Ureter (tissue), 1 donor: ENCODE data around the gene LRRC1. TPM values are rescaled to one million over a fixed set of nuclear protein-coding genes. Genes with fewer than 3 reads are reported as not detected.
"Not testable (repeated sequence)": the region's sequence is repeated elsewhere in the genome, so short reads cannot be mapped to it uniquely, and the experiment has no call there.

Experiments used
- DNase-seq: peaks from one replicate; pipeline ENCODE4 v3.0.0-alpha.2; 2020; ENCODE audit warnings: low spot score
- total RNA-seq: library from RNA; stranded (reverse); gene quantifications from one replicate; pipeline ENCODE4 v1.2.4, GENCODE V29; 2023
- donor health status: DM: yes; HTN: yes; CAD: no.

The LRRC1 gene
- total RNA-seq, 1 donor from 2014 or later = 46.9 TPM

DNA sequence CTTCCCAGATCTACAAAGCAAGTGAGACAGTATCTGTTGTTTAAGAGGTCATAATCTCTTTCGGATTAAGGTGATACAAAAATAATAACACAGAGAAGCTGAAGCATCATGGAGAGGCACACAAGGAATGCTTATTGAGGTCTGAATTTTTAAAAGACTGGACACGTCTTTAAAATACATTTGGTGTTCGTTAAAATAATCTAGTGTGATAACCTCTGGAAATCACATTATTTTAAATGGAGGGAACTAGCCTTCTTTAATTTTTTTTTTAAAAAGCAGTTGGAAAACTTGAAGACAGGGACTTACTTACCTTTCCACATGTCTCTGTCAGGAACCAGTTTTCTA lies 1.9 kb upstream of the LRRC1 start:
- no peak for DNase-seq

DNA sequence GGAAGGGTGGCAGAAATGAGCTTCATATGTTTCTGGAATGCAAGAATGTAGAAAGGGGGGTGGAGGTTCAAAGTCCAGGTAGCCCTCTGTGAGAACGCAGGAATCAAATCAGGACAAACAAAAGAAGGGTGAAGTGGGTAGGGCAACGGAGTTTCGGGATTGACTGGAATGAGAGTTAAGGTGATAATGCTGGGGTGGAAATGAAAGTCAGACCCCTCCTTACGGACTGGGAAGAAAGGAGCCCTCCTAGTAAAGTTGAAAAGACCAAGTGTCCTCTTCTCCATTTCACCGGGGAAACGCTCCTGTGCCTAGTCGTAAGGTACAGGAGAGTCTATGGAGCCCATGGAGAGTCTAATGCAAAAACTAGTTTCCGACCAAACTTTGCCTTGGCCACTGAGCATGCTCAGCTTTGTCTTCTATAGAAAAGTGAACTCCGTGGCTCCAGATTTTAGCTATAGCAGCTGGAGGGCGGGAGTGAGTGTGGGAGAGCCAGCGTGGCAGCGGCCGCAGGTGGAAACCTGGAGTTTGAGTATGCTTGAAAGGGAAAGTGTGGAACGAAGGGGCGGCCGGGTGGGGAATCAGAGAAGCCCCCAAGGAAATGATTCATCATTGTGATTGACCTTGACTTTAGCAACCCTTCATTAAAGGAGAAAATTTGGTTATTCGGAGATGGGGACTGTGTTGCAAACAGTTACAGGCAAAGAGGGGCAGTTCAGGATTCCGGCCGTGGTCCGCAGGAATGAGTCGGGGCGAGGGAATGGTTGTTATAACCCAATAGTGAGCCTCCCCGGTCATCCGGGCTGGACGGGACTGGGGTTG lies 1.3 kb upstream of the LRRC1 start:
- DNase-seq = peak; percentile 78

DNA sequence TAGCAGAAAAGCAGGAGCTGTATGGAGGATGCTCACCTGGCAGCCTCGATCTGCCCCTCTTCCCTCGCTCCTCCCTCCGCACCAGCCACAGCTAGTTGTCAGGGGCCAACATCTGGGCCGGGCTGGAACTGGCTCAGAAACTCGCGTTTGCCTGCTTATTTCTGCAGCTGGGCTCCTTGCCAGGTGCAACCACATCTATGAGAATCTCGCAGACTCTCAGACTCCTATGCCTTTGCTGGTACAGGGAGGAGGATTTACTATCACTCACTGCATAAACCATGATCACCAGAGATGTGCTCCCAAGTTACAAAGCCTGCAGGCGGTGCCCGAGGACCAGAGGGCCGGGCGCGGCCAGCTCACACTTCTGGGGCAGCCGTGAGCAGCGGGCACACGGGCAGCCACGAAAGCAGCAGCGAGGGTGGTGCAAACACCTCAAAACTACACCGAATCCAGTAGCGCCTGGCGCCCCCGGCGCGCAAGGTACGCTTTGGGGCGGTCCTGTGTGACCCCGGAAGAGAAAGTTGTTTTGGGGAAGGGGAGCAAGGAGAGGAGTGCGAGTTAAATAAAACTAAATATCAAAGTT lies 577 bp upstream of the LRRC1 start:
- peak; percentile 74 for DNase-seq

DNA sequence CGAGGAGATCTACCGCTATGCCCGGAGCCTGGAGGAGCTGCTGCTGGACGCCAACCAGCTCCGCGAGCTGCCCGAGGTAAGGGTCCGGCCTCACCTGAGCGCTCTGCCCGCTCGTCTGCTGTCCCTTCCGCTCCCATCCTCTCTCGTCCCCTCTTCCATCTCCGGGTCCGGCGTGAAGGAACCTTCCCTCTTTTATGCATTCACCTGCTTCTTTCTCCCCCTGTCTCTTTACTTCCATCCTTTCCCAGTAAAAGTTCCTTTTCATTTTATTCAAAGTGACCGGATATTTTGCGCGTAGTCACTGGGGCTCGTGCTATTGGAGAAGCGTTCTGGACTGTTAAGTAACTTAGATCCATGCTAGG lies 516 bp downstream of the LRRC1 start:
- DNase-seq = no peak

DNA sequence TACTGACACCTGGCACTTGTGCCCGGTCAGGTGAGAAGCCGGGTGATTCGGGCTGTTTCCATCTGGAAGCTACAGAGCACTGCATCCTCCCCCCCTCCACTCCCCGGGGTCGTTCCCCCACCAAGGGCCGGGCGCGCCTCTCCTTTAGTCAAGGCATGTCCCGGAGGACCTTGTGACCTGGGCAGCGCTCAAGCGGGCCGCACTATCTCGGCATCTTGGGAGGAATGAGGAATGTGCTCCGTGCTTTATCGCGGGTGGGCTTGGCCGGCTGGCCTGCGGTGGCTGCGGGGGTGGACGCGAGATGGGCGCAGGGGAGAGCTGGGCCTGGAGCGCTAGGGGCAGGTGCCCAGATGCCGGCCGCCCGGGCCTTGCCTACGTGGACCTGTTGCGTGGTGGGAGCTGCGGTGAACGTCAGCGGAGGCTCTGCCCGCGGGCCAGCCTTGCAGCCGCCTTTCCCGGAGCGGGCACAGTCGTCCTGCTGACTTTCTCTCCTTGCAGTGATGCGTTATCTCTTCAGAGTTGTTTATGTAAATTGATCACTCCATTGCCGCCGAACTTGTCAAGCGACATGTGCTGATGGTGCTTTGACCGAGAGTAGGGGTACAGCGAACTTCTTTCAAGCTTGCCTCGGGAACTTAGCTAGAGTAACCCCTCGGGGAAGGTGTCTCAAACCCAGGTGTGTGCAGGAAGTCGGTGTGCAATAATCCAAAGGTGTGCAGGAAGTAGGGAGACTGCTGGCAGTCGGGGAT lies 1.1 kb downstream of the LRRC1 start:
- peak; percentile 50 for DNase-seq

DNA sequence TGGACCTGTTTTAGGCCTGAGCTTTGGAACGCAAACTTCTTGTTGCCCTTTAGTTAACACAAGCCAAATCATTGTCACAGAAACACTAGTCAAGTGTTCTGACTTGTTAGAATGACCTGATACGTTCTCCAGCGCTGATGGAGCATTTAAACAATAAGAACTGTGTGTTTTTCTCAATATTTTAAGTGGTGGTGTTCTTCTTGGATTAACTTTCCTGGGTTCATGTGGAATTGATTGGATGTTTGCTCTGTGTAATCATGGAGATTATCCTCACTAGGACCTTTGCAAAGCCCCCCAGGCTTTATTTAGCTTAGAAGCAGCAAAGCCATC lies 1.6 kb downstream of the LRRC1 start:
- DNase-seq = no peak

DNA sequence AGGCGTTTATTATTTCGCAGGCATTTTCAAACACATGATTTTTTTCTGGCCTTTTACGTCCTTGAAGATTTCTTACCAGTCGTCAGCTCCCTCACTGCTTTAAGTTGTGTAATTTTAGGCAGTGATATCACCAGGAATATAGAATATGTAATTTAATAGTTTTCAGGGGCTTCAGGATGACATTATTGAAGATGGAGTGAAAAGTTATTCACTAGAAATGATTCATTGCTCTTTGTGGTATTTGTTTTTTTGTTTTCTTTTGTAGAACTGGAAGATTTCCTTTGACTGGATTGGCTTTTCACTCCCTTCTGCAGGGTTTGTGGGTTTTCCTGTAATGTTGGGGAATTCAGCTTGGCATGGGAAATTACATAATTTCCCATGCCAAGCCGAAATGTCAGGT lies 2.0 kb downstream of the LRRC1 start:
- no peak for DNase-seq

DNA sequence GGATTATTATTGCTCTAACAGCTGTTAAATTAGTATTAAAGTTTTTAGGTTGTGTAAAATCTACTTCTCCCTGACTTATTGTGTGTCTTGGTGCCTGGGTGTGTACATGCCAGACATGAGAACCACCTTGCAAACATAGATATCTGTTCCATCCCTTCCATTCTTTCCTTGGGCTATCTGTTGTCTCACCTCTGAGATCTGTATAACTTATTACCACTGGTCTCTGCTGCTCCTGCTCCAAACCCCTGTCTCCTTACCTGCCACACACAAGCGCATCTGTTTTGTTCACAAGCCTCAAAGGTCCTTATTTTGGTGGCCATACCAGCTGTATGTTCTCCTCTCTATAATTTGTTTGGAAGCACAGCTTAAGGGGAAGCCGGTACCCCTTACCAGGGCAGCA lies 2.5 kb downstream of the LRRC1 start:
- DNase-seq = no peak

DNA sequence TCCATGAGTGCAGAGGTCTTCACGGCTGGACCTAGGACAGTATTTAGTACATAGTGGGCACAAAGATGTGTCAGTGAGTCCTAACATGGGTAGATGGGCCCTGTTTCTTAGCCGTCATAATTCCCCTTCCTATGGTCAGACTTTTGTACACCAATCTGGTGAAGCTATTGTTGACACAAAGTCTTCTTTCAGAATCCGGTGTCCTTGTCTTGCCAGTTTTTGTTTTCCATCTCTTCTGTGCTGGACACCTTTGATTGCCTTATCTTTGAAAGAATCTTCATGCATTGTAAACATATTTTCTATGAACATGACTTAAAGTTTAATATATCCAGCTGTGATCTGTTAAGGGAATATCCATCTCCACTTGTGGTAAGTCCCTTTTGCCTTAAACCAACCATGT lies 4.5 kb downstream of the LRRC1 start:
- DNase-seq = no peak

DNA sequence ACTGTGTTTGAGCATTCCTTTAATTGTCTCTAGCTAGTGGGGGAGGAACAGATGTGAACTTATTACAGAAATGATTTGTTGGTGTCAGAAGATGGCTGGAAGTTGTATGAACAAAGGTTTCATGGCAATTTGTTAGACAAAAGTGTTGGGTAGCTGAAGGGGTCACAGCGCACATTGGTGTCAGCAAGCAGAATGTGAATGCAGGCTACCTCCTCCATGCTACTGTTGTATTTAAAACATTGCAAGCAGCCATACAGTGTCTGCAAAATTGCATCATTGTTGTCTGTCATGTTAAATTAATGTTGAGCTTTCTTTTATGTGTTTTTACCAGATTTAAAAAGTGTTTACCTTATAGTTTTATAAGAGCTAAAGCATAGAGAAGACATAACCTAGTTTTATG lies 6.2 kb downstream of the LRRC1 start:
- no peak for DNase-seq

DNA sequence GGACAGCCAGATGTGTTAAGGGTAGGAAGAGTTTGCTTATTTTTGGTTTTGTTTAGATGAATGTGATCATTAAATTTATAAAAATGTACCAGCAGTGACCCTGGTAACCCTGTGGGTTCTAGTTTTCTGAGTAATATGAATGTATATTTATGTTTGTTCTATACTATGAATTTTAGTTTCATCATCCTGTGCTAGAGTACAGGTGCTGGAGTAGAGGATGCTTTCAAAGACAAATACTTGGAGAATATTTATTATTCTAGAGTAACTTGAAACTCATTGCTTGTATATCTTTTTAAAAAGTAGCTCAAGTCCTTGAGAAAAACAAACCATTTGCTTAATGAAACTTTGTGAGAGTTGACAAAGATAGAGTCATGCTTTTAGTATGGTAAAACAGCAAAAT lies 7.8 kb downstream of the LRRC1 start:
- DNase-seq = no peak

DNA sequence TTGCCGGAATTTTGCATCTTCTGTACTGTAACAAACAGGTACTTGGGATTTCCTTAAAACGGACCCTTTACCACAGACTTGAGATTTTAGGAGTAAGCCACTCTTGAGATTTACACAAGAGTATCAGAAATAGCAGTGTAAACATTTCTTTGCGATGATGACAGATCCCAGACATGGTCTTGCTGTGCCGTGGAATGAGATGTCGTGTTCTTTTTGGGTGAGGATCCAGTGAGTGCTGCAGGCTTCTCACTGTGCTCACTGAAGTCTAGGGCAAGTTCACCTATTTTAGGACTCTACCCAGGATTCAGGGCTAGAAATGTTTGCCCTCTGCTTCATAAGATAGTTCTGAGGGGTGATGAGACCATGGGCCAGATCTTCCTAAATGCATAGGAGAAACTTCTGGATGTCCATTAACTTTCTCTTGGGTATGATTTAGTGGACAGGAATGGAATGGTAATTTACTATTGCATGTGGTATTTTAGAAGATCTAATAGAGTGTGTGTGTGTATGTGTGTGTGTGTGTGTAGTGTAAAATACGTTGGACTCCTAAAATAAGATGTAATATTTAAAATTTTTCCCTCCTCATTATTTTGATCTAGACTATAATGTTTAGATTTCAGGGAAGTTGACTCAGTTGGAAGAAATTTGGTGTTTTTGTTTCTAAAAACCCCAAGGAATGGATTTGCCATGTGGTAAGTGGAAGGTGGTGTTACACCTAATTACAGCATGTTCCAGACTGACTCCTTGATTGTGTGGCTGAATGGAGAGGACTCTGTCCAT lies 8.5 kb downstream of the LRRC1 start:
- no peak for DNase-seq

DNA sequence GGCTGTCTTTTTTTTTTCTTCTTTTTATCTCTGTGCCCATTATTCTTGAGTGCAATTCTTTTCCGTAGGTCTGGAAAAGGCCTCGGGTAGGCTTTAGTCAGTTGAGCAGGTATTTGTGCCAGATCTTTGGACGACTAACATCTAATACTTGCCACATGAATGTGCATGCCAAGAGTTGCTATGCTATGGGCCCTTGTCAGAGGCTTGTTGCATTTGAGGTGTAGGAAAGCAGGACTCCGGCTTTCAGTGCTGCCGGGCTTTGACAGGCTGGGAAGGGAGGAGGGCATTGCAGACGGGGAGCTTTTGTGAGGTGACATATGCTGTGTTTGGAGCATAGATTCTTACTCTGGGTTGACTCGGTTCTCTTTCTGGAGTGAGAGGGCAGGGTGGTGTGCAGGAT lies 10.2 kb downstream of the LRRC1 start:
- no peak for DNase-seq

DNA sequence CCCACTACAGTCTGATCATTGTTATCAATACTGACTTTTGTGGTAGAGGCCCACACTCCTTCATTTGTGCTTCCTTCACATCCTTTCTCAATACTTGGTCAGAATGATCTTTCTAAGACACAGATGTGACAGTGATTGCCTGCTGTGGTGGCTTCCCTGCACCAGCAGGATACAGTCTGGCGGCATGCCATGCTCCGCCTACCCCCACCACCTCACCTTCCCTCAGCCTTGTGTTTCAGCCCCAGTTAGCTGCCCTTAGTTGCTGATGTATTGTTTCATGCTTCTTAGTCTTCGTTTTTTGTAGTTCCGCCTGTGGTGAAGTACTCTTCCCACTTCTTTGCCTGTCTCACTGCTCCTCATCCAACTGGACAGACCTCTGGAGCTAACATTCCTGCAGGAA lies 10.9 kb downstream of the LRRC1 start:
- no peak for DNase-seq

DNA sequence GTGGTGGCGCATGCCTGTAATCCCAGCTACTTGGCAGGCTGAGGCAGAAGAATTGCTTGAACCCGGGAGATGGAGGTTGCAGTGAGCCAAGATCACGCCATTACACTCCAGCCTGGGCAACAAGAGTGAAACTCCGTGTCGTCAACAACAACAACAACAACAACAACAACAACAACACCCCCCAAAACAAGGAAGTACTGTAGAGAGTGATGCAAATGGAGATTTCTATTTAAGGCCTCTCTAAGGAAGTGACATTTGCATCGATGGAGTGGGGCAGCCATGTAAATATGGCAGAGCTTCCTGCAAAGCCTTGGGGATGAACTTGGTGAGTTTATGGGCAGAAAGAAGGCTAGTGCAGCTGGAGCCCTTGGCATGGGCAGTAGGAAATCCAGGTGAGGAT lies 12.8 kb downstream of the LRRC1 start:
- DNase-seq = not testable (repeated sequence)

DNA sequence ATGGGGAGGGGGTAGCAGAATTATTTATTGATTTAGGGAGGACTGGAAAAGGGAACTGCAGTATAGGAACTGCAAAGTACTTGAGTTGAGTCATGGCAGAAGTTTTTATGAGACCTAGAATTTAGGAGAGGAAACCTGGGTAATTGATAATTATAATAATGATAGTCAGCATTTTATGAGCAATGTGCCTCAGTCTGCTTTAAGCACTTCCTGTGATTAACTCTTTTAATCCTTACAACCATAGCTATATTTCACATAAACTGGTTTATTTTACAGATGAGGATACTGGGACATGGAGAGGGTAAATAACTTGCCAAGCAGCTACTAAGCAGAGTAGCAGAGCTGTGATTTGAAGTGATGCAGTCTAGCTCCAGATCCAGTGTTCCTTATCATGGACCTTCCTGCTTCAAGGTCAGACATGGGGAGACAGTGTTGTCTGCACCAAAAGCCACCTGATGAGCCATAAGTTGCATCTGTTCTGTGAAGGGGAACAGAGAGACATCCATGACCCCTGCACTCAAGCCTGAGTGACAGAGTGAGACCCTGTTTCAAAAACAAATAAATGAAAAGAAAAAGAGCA lies 13.6 kb downstream of the LRRC1 start:
- DNase-seq = no peak

DNA sequence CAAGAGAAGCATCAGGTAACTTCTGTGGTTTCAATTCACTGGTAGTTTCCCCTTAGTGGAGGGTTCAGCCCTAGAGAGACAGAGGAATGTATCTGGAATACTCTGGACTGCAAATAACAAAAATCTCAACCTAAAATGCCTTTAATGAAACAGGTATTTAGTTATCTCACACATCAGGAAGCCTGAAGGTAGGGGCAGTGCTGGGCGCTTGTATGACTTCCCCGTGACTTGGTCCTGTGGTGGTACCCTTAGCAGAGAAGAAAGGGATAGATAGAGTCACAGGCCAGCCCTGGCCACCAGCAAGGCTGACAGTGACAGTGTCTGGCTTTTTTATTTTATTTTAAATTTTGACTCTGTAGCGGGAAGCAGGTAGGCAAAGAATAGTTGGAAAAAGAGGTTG lies 14.9 kb downstream of the LRRC1 start:
- no peak for DNase-seq

DNA sequence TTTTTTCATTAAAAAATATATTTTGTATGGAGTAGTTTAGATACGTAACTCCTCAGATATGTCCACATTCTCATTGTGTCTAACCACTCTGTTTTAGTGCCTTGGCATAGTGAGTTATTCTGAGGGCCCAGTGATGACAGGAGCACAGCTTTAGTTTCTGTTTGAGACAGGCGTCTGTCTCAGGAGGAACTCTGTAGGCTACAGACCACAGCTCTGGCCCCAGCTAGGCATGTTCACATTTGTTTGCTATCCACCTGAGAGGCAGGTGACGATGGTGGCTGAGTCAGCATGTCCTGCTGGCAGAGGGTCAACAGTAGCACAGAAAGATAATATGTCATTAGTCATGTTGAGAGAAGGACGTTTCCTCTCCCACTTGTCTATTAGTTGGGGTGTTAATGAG lies 16.3 kb downstream of the LRRC1 start:
- peak; percentile 73 for DNase-seq

DNA sequence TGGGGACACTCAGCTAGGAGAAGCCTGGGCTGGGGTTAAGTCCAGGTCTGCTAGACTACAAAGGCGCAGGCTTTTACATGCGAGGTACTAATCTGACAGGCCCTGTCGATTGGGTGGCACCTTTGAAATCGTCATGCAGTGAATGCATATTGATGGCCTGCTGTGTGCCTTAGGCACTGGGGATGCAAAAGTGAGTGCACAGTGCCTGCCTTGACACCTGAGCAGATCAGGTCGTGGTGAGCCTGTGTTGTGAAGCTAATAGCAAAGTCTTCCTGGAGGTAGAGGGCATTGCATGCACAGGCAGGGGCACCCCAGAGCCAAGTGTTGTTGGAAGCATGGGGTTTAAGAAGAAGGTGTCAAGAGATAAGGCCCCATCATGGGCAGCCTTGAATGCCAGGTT lies 16.9 kb downstream of the LRRC1 start:
- no peak for DNase-seq

DNA sequence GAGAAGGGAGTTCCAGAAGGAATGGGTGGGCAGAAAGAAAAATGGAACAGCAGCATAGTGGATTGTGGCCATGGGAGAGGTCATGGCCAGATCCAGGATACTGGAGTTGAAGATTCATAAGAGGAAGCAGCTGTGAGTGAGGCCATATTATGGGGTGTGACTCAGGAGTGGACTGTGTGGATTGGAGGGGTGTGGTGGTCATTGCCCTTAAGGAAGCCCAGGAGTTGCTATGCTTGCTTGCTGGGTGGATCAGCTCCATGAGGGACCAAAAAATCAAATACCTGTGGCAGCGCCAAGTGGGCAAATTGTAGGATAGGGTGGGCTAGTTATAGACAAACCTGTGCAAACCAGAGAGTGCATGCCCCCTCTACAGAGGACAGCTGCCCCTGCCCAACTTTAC lies 18.3 kb downstream of the LRRC1 start:
- no peak for DNase-seq

DNA sequence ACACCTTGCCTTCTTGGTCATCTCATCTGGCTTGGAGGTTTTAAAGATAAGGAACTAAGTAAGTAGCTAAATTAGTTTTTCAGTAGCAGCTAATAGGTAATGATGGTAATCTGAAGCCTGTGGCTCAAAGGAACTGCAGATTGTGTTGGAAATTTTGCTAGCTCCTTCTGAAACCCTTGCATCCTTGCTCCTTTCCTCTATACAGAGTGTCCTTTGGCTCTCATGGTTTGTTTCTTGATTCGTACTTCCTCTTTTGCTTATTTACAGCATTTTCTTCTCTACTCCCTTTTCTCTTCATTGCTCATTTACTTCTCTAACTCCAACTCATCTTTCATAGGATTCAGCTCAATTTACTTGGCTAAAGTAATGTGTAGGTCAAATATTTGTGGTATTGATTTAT lies 19.0 kb downstream of the LRRC1 start:
- no peak for DNase-seq

DNA sequence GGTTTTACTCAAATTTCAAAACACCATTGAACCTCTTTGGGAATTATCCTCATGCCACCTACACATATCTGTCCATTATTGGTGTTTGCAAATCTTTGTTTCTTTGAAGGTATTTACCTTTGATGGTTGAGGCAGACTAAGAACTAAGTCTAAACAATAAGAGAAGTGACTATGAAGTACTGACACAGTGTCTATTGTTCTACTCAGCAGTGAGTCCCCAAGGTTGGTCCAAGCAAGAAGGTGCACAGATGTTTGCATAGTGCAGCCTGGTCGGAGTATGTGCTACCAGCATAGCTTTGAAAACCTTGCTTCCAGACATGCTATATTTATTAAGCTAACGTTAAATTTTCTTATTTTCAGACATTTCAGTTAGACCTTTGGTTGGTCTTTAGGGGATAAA lies 19.5 kb downstream of the LRRC1 start:
- no peak for DNase-seq
